ENCODE results near the gene ZNF513.
"Not testable (repeated sequence)": the region's sequence is repeated elsewhere in the genome, so short reads cannot be mapped to it uniquely, and the experiment has no call there.

The ZNF513 gene

GRCh38 chr2:27356056-27356381, 24.5 kb downstream of the ZNF513 start:
- peak; percentile 49 for DNase-seq (ENCODE audit: low read depth)

- no peak for DNase-seq (ENCODE audit: low read depth)
Observed at GRCh38 chr2:27354597-27354927, 26.0 kb downstream of the ZNF513 start.

DNA sequence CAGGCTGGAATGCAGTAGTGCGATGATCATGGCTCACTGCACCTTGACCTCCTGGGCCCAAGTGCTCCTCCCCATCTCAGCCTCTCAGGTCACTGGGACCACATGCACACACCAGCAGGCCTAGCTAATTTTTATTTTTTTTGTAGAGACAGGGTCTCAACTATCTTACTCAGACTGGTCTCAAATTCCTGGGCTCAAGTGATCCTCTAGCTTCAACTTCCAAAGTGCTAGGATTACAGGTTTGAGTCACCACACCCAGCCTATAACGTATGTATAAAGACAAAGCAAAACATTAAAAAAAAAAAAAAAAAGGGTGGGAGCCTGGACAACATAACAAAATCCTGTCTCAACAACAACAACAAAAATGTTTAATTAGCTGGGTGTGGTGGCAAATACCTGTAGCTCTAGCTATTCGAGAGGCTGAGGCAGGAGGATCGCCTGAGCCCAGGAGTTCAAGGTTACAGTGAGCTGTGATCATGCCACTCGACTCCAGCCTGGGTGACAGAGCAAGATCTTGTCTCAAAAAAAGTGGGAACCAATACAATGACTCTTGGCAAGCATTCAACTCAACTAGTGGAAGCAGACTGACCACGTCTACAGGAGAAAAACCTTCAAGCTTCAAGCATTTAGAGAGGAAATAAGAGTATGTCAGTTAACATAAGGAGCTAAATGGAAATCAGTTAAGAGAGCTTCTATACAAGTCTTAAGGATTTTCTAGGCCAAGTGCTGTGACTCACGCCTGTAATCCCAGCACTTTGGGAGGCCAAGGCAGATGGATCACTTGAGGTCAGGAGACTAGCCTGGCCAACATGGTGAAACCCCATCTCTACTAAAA, 26.6 kb downstream of the ZNF513 start:
- DNase-seq (ENCODE audit: low read depth), result peak; percentile 84

GRCh38 chr2:27353386-27353761, 27.2 kb downstream of the ZNF513 start:
- DNase-seq (ENCODE audit: low read depth), result not testable (repeated sequence)

DNA sequence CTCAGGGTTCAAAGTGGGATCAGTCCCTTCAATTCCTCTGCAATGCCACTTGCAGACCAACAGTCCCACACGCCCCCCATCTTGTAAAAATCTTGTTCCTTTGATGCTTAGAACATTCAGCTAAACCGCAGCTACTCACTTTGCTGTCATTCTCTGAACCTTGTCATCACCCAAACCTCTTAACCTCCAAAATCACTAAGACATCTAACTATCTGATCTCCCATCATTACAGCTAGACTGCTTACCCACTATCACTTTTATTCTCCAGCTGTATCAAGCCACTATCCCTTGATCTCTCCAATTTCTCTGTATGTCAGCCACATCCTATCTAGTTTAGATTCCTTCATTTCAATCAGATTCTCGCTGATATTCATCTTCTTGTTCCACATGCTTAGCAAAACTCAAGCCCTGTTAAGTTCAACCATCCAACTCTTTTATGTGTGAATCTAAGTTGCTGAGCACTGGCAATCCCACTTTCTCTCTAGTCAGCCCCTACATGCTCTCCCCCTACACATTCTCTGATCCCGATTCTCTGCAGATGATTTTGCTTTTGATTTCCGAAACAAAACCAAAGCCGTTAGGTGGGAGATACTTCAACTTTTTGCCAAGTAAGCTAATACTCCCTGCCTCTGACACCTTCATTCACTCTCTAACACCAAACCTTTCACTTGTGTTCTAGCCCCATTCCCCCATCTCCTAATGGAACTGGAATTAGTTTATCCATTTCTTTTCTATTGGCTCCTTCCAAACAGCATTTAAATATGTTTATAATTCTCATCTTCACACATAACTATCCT, 28.5 kb downstream of the ZNF513 start:
- DNase-seq (ENCODE audit: low read depth), result no peak

GRCh38 chr2:27350106-27350693, 30.3 kb downstream of the ZNF513 start:
- DNase-seq (ENCODE audit: low read depth), result no peak

DNA sequence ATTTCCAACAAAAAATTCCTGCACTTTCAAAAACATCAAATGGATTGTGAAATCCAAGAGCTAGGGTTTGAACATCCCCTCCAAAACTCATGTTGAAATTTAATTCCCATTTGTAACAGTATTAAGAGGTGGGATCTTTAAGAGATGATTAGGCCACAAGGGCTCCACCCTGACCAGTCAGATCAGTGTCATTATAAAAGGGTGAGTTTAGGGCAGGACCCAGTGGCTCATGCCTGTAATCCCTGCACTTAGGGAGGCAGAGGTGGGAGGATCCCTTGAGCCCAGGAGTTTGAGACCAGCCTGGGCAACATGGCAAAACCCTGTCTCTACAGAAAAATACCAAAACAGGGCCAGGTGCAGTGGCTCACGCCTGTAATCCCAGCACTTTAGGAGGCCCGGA, 32.9 kb downstream of the ZNF513 start:
- no peak for DNase-seq (ENCODE audit: low read depth)

DNA sequence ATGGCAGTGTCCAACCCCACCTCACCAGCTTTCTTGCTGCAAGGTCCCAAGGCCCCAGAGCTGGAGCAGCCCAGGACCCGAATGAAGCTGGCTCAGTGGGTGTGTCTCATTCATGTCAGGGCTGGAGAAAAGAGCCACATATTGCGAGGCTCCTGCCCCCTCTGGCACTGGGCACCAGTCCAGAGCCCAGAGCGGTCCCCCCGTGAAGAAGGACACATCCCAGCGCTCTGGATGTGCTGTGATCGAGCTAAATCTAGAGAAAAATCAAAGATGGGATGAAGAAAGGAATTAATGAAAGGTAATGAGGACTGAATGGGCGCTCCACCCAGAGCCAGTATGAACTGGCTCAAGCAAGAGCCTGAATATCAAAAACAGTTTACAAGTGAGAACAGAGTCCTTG, 44.4 kb downstream of the ZNF513 start:
- no peak for DNase-seq (ENCODE audit: low read depth)

- DNase-seq (ENCODE audit: low read depth), result no peak
Observed at GRCh38 chr2:27335311-27335710, 45.2 kb downstream of the ZNF513 start.

Measured in amniotic epithelial cell (primary cell).